Activated T-cell treated with anti-CD3 and anti-CD28 coated beads, Interleukin-2, amount 50 U/mL, for 24 hours (primary cell): Measurements from ENCODE around the gene SNRPA1.

Experiments used
- DNase-seq: peaks from one replicate; pipeline ENCODE4 v3.0.0-alpha.2; 2020
- H3K27ac Mint-ChIP-seq: 2 replicates; pipeline ENCODE4 v1.8.0; 2020; ENCODE audit warnings: mild to moderate bottlenecking, mixed read lengths
- H3K27me3 Mint-ChIP-seq: 2 replicates; pipeline ENCODE4 v1.8.0; 2020; ENCODE audit warnings: mixed read lengths
- H3K36me3 Mint-ChIP-seq: 2 replicates; pipeline ENCODE4 v1.8.0; 2020; ENCODE audit warnings: low read depth, mixed read lengths
- H3K4me1 Mint-ChIP-seq: 2 replicates; pipeline ENCODE4 v1.8.0; 2020; ENCODE audit warnings: low read depth, mixed read lengths
- H3K4me3 Mint-ChIP-seq: 2 replicates; pipeline ENCODE4 v1.8.0; 2020; ENCODE audit warnings: mild to moderate bottlenecking, moderate library complexity, mixed read lengths
- H3K9me3 Mint-ChIP-seq: 2 replicates; pipeline ENCODE4 v1.8.0; 2020; ENCODE audit warnings: mixed read lengths

The SNRPA1 gene

DNA sequence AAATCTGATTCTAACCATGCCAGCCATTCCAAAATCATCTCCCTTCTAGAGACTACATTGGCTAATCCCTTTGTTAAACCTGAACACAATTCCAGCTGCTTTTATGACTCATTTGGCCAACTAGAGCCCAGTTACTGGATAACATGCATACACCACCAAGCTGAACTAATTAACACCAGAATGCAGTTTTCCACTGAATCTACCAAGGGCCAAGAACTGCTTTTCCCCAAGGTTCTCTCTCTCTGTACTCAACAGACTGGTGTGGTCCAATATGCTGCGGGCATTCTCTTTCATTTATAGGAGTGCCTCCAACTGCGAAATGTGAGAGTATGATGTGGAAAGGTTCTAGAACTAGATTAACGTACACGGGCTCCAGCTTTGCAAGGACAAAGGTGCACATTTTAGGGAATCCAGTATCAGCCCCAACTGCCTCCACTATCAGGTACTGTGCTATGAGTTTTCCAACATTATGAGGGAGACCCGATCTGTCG lies 44.7 kb downstream of the SNRPA1 start:
- H3K9me3 Mint-ChIP-seq: no peaks in the 10 kb centered on the region
- H3K36me3 Mint-ChIP-seq: peaks cover 56% of the 10 kb centered on the region
- peak overlapping the region; percentile 95 for H3K27ac Mint-ChIP-seq
- peak overlapping the region; percentile 94 for H3K4me3 Mint-ChIP-seq
- DNase-seq: no peak
- H3K27me3 Mint-ChIP-seq: no peaks in the 10 kb centered on the region
- peaks cover 77% of the 10 kb centered on the region for H3K4me1 Mint-ChIP-seq

DNA sequence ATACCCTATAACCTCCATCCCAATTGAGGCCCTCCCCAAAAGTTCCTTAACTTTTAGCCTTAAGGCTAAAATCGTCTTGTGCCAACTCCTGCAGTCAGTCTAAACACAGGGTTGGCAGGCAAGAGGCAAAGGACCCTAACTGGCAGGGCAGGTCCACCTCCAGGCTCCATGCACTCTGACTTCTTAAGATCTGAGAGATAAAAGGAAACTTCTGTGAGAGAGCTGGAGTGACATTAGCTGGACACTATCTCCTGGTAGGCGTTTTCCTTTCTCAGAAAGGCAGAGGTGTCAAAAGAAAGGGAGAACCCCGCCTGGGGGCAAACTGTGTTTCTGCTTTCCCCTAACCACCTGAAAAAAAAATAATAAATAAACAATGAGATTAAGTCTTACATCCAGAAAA lies 46.8 kb downstream of the SNRPA1 start:
- no peaks in the 10 kb centered on the region for H3K9me3 Mint-ChIP-seq
- no peaks in the 10 kb centered on the region for H3K27me3 Mint-ChIP-seq
- peaks cover 72% of the 10 kb centered on the region for H3K36me3 Mint-ChIP-seq
- peak overlapping the region; percentile 94 for H3K4me3 Mint-ChIP-seq
- peak overlapping the region; percentile 91 for H3K27ac Mint-ChIP-seq
- H3K4me1 Mint-ChIP-seq: peaks cover 80% of the 10 kb centered on the region
- DNase-seq: no peak

DNA sequence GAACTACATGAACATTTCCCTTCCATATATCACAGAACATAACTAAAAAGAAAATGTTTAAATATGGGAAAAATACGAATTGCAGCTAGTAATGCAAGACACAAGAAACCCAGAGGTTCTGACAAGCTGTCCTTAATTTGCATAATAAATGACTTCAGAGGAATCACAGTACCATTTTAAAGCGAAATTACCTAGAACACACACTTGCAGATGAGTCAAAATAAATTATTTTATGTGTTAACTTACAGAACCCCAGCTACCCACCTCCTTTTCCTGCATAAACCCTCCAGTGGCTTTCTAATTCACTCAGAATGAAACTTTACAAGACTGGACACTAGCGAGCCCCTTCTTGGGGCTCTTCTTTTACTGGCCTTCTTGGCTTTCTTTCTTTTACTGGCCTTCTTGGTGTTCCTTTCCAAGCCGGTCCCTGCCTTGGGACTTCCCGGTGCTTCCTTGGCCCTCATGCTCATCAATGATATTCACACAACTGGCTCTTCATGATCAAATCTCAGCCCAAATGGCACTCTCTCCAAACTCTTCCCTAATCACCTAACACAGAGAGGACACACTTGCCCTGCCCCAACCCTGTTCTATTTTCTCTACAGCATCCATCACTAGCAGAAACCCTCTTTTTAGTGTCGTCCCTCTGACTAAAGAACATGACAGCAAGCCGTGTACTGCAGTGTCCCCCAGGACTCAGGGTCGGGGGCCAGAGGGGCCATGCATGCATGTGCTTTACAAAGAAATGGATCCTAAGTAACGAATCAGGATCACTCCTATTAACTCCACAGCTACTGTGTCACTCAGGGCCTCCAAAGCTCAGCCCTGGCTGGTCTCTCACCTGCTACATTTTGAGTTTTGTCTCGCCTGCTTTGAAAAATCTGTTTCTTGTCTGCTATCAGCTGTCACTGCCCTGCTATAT lies 48.0 kb downstream of the SNRPA1 start:
- Mint-ChIP-seq H3K4me3 (peak overlapping the region; percentile 64), H3K27me3 (no peaks in the 10 kb centered on the region), H3K36me3 (peaks cover 79% of the 10 kb centered on the region), H3K4me1 (peaks cover 81% of the 10 kb centered on the region), H3K9me3 (no peaks in the 10 kb centered on the region), H3K27ac (peak overlapping the region; percentile 91)
- no peak for DNase-seq

DNA sequence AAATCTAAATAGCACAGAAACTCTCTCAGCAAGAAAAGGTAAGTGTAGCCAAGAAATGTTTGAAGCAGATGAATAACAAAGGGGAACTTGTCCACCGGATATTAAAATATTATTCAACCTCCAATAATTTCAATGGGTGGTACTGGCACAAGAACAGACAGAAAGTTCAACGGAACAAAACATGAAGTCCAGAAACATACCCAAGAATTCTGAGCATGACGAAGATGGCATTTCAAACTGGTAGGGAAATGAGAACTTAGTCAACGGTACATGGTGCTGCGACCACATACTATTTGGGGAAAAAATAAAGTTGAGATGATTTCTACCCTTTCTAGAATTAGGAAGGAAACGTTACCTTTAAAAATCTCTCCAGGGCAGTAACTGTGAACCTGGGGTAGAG lies 48.7 kb downstream of the SNRPA1 start:
- peak overlapping the region; percentile 64 for H3K4me3 Mint-ChIP-seq
- H3K27ac Mint-ChIP-seq: peak overlapping the region; percentile 91
- no peaks in the 10 kb centered on the region for H3K9me3 Mint-ChIP-seq
- no peak for DNase-seq
- H3K36me3 Mint-ChIP-seq: peaks cover 85% of the 10 kb centered on the region
- H3K27me3 Mint-ChIP-seq: no peaks in the 10 kb centered on the region
- H3K4me1 Mint-ChIP-seq: peaks cover 86% of the 10 kb centered on the region

DNA sequence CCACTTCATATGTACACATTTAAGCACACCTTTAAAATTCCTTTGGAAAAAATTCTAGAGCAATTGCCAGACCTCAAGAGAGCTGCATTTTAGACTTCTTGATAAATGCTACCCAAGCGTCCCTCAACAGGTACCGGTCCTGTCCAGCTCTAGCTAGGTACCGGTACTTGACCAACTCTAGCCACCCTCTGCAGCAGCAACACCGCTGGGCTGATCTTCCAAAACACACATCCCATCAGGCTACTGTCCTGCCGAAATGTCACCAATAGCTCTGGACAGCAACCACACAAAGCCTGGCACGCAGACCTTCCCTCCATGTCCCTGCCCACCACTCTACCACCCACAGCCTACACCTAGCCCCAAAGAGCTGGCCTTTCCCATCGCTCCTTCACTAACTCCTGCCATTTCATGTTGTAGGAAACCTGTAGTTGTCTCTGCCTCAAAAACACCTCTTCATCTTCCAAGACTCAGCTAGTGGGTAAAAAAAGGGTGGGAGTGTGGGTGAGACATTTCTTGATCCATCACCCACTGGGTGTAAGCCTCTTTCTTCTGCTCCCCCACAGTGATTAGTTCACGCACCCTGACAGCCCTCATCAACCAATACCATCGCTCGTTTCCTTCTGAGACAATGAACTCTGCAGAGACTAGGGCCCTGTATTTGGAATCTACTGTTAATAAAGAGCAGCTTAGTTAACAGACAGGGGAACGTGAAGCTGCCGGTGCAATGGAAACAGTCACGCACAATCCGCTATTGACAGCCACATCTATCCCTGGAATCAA lies 50.0 kb downstream of the SNRPA1 start:
- Mint-ChIP-seq H3K4me3 (peak overlapping the region; percentile 64), H3K27me3 (no peaks in the 10 kb centered on the region), H3K27ac (peak overlapping the region; percentile 91), H3K9me3 (no peaks in the 10 kb centered on the region), H3K4me1 (peaks cover 93% of the 10 kb centered on the region), H3K36me3 (peaks cover 87% of the 10 kb centered on the region)
- no peak for DNase-seq

DNA sequence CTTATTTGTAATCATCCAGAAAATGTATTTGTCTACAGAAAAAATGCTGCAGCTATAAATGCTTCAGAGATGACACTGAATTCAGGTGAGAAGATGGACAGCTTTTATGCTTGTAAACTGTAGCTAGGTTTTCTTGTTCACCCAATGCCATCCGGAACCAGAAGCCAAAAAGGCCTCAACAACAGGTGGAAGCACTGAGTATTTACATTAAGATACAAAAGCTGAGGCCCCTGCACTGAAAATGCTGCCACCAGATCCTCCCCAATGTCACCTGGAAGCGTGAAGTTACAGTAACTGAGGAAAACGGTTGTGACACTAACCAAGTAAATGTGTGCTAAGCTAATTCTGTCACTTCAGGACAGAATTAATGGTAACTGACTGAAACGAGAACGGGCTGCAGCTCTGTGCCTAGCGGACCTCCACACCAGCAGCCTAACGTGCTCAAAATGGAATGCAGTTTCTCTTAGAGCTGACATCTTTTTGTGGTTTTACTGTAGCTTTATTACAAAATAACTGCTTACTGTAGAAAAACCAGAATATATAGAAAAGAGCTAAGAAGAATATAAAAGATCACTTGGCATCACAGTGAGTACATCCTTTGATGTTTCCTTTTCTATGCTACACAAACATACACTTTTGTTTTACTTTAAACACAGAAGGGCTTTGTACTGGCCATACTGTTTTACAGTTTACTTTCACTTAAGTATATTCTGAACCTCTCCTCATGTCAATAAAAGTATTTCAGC lies 50.8 kb downstream of the SNRPA1 start:
- no peak for DNase-seq
- H3K4me3 Mint-ChIP-seq: peak overlapping the region; percentile 64
- peaks cover 94% of the 10 kb centered on the region for H3K4me1 Mint-ChIP-seq
- H3K9me3 Mint-ChIP-seq: no peaks in the 10 kb centered on the region
- peak overlapping the region; percentile 92 for H3K27ac Mint-ChIP-seq
- H3K27me3 Mint-ChIP-seq: no peaks in the 10 kb centered on the region
- H3K36me3 Mint-ChIP-seq: peaks cover 86% of the 10 kb centered on the region

DNA sequence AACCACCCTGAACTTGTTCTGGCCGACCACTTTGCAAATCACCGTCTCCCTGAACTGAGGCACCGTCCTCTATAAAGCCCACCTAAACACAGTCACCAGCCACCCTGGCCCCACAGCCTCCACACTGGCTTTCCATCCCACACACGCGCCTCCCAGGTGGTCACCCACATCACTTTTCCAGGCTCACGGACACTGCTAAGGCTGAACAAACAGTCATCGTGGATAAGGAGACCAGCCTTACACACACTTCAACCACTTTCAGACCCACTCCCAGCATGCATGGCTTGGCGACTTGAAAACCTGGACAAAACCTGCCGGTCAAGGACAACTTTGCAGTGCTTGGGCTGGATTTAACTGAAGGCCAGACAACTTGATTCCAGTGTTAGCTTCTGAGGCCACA lies 51.6 kb downstream of the SNRPA1 start:
- Mint-ChIP-seq H3K4me1 (peaks cover 96% of the 10 kb centered on the region), H3K27me3 (no peaks in the 10 kb centered on the region), H3K4me3 (peak overlapping the region; percentile 68), H3K36me3 (peaks cover 89% of the 10 kb centered on the region), H3K27ac (peak overlapping the region; percentile 92), H3K9me3 (no peaks in the 10 kb centered on the region)
- DNase-seq: no peak

DNA sequence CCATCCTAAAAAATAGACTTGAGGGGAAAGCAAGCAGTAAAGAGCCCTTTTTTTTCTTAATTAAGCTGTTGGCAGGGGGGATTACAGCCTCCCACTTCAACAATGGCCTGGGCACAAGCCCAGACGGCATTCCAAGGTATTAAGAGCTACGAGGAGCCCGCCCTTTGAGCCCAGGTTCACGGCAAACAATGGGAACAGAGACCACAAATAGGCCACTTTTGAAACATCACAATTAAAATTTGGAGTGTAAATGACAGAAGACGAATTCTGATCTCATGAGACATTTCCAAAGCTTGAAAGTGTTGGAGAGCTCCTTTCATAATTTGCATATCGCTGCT lies 52.1 kb downstream of the SNRPA1 start:
- Mint-ChIP-seq H3K36me3 (peaks cover 89% of the 10 kb centered on the region), H3K27me3 (no peaks in the 10 kb centered on the region), H3K4me3 (peak overlapping the region; percentile 68), H3K4me1 (peaks cover 94% of the 10 kb centered on the region), H3K27ac (peak overlapping the region; percentile 92), H3K9me3 (no peaks in the 10 kb centered on the region)
- no peak for DNase-seq

DNA sequence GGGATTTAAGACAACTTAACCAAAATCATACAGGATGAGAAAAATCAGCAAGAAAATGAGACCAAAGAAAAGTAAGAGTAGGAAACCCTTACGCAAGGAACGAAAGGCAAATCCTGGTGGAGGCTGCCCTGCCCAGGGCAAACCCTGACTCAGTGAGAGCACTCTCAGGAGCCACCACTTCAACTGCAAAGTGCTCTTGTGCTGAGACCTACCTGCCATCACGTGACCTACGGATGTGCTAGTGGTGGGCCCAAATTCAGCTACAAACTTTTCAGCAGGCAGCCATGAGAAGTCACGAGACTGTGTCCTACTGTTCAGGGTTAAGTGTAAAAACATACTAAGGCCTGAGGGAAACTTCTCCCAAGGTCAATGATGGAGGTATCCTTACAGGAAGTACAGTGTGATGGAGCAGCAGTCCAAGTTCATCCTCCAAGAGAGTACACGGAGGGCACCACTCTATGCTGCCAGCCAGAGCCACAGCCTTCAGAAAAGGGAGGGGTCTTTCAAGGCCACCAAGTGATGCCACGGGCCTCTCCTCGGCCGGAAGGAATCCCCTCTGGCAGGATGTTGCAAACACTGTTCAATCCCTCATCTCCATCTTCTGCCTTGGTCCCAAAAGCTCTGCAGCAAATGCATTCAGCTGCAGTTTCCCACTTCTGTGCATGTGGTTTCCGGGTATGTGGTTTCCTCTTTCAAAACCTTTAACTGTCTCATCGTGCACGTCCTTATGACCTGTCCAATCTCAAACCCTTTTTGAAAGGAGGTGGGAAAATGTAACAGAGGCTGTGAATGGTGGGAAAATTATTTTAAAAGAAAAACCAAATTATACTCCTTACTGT lies 52.7 kb downstream of the SNRPA1 start:
- H3K9me3 Mint-ChIP-seq: no peaks in the 10 kb centered on the region
- H3K36me3 Mint-ChIP-seq: peaks cover 87% of the 10 kb centered on the region
- peak overlapping the region; percentile 68 for H3K4me3 Mint-ChIP-seq
- peak; percentile 52 for DNase-seq
- H3K4me1 Mint-ChIP-seq: peaks cover 91% of the 10 kb centered on the region
- peak overlapping the region; percentile 92 for H3K27ac Mint-ChIP-seq
- no peaks in the 10 kb centered on the region for H3K27me3 Mint-ChIP-seq

DNA sequence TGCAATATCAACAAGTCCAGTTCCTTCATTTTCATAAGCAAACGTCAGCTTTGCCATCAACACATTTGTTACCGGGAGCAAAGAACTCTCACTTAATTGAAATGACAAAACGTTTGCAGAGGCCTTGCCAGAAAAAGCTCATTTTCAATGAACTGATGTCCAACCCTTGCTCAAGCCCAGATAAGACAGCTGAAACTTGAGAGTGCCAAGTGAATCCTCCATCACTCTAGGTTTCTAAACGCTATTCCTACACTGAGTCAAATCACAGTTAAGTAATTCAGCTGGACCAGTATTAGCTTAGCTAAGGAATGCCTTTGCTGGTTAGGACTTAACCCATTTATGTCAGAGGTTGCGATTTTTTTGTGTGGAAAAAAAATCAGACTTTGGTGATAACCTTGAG lies 54.7 kb downstream of the SNRPA1 start:
- peaks cover 86% of the 10 kb centered on the region for H3K36me3 Mint-ChIP-seq
- peaks cover 84% of the 10 kb centered on the region for H3K4me1 Mint-ChIP-seq
- no peaks in the 10 kb centered on the region for H3K9me3 Mint-ChIP-seq
- H3K27ac Mint-ChIP-seq: peak overlapping the region; percentile 87
- no peaks in the 10 kb centered on the region for H3K27me3 Mint-ChIP-seq
- no peak for DNase-seq
- H3K4me3 Mint-ChIP-seq: no peak overlapping the region

DNA sequence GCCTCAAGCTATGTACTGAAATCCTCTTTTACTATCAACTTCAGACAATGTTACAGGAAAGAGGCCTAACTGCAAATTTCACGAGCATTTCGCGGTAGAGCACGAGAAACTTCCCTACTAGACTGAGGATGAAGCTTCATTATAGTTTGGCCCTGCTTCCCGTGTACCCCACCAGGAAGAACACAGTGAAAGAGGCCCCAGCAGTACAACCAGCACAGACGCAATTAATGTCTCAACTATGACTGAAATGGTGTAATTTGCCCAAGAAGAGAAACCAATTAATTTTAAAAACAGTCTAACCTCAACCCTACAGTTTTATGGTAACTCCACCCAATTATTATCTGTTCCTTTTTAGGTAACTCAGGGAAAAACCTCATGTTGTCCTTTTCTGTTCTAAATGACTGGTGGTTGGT lies 55.3 kb downstream of the SNRPA1 start:
- H3K36me3 Mint-ChIP-seq: peaks cover 86% of the 10 kb centered on the region
- DNase-seq: no peak
- no peaks in the 10 kb centered on the region for H3K27me3 Mint-ChIP-seq
- H3K4me3 Mint-ChIP-seq: peak overlapping the region; percentile 51
- H3K27ac Mint-ChIP-seq: peak overlapping the region; percentile 87
- peaks cover 83% of the 10 kb centered on the region for H3K4me1 Mint-ChIP-seq
- no peaks in the 10 kb centered on the region for H3K9me3 Mint-ChIP-seq

DNA sequence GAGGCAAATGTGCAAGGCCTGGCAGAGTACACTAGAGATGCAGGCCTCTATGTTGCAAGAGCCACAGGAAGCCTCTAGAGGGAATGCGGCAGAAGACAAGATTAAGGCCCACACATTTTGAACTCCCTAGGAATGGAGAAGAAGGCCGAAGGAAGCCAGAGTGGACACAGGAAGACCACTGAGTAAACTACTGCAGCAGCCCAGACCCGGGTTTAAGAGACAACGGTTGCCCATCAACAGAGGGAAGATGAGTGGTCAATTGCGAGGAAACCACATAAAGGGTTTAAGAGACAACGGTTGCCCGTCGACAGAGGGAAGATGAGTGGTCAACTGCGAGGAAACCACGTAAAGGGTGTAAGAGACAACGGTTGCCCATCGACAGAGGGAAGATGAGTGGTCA lies 57.8 kb downstream of the SNRPA1 start:
- H3K4me1 Mint-ChIP-seq: peaks cover 78% of the 10 kb centered on the region
- peaks cover 91% of the 10 kb centered on the region for H3K36me3 Mint-ChIP-seq
- DNase-seq: no peak
- no peak overlapping the region for H3K4me3 Mint-ChIP-seq
- H3K27ac Mint-ChIP-seq: no peak overlapping the region
- H3K9me3 Mint-ChIP-seq: no peaks in the 10 kb centered on the region
- H3K27me3 Mint-ChIP-seq: no peaks in the 10 kb centered on the region

DNA sequence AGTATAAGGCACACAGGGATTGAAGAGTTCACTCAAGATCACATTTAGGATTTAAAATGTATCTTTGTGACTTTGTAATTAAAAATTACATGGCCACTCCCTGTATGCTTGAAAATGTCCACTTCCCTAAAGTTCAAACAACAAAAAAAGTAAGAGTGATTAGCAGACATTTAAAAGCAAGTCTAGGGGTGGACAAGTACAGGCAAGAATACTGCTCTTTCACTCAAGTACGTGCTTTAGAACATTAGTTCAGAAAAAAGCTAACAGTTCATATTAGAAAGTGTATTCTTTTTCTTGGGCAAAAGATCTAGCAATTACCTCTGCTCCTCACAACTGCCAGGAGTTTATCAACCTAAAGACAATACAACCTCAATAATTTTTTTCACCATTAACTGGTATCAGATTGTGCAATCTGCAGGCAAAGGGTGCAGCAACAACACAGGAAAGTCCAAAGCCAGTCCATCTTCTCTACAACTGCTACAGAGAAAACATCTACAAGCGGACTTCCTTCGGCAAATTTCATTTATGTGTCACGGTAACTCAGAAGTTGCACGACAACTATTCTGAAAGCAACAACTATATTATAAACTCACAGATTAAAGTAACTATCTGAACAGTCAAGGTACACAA lies 61.3 kb downstream of the SNRPA1 start:
- DNase-seq: no peak
- Mint-ChIP-seq H3K27me3 (no peaks in the 10 kb centered on the region), H3K36me3 (peaks cover 96% of the 10 kb centered on the region), H3K27ac (peak overlapping the region; percentile 37), H3K9me3 (peaks cover 10% of the 10 kb centered on the region), H3K4me3 (no peak overlapping the region), H3K4me1 (peaks cover 68% of the 10 kb centered on the region)
